ENCODE data around the gene KATNAL2.
"Not testable (repeated sequence)": the region's sequence is repeated elsewhere in the genome, so short reads cannot be mapped to it uniquely, and the experiment has no call there.

The KATNAL2 gene

GRCh38 chr18:47019870-47020269, 102.5 kb downstream of the KATNAL2 start:
- not testable (repeated sequence) for H3K4me3 ChIP-seq (ENCODE audit: low read length)

GRCh38 chr18:47020757-47021156, 103.4 kb downstream of the KATNAL2 start:
- H3K4me3 ChIP-seq (ENCODE audit: low read length), result not testable (repeated sequence)

- not testable (repeated sequence) for H3K4me3 ChIP-seq (ENCODE audit: low read length)
Measured at GRCh38 chr18:47022821-47023220, 105.4 kb downstream of the KATNAL2 start.

GRCh38 chr18:47023769-47024465, 106.5 kb downstream of the KATNAL2 start:
- H3K4me3 ChIP-seq (ENCODE audit: low read length), result not testable (repeated sequence)

GRCh38 chr18:47025557-47026174, 108.3 kb downstream of the KATNAL2 start:
- not testable (repeated sequence) for H3K4me3 ChIP-seq (ENCODE audit: low read length)

- not testable (repeated sequence) for H3K4me3 ChIP-seq (ENCODE audit: low read length)
Measured at GRCh38 chr18:47028738-47029137, 111.3 kb downstream of the KATNAL2 start.

- not testable (repeated sequence) for H3K4me3 ChIP-seq (ENCODE audit: low read length)
Measured at GRCh38 chr18:47029684-47030353, 112.4 kb downstream of the KATNAL2 start.

GRCh38 chr18:47030887-47031286, 113.5 kb downstream of the KATNAL2 start:
- not testable (repeated sequence) for H3K4me3 ChIP-seq (ENCODE audit: low read length)

- no peak overlapping the region for H3K4me3 ChIP-seq (ENCODE audit: low read length)
- TF ChIP-seq ZNF274 (IDR thresholded peaks at IDR 0.05; ENCODE audit: low read depth, low read length), result no peak
Measured at GRCh38 chr18:47032945-47033344, 115.5 kb downstream of the KATNAL2 start.

- not testable (repeated sequence) for H3K4me3 ChIP-seq (ENCODE audit: low read length)
Measured at GRCh38 chr18:47034591-47034990, 117.2 kb downstream of the KATNAL2 start.

GRCh38 chr18:47035156-47035671, 117.8 kb downstream of the KATNAL2 start, which contains the start of gene ELOA2:
ELOA2 (minus strand) TSS chr18:47035621; CDS start chr18:47035264, 357 bp downstream.
- no peak for TF ChIP-seq ZNF274 (IDR thresholded peaks at IDR 0.05; ENCODE audit: low read depth, low read length)

GRCh38 chr18:47036298-47036874, 119.0 kb downstream of the KATNAL2 start:
- H3K4me3 ChIP-seq (ENCODE audit: low read length), result no peak overlapping the region
- TF ChIP-seq ZNF274 (IDR thresholded peaks at IDR 0.05; ENCODE audit: low read depth, low read length), result no peak

More at GRCh38 chr18:47035156-47035671, 117.8 kb downstream of the KATNAL2 start, which contains the start of gene ELOA2:
- H3K4me3 ChIP-seq (ENCODE audit: low read length), result no peak within 1 kb of the TSS

- no peak overlapping the region for H3K4me3 ChIP-seq (ENCODE audit: low read length)
- TF ChIP-seq ZNF274 (IDR thresholded peaks at IDR 0.05; ENCODE audit: low read depth, low read length), result no peak
Measured at GRCh38 chr18:47036927-47037578, 119.7 kb downstream of the KATNAL2 start.

GRCh38 chr18:47040982-47041381, 123.6 kb downstream of the KATNAL2 start:
- H3K4me3 ChIP-seq (ENCODE audit: low read length), result no peak overlapping the region
- TF ChIP-seq ZNF274 (IDR thresholded peaks at IDR 0.05; ENCODE audit: low read depth, low read length), result no peak

- H3K4me3 ChIP-seq (ENCODE audit: low read length), result no peak overlapping the region
- TF ChIP-seq ZNF274 (IDR thresholded peaks at IDR 0.05; ENCODE audit: low read depth, low read length), result no peak
Measured at GRCh38 chr18:47050468-47050867, 133.1 kb downstream of the KATNAL2 start.

Data from GM08714 (cell line).